ENCODE data around the gene KIDINS220.

The KIDINS220 gene

GRCh38 chr2:8836971-8837794 is at the start of gene KIDINS220:
KIDINS220 (minus strand) TSS chr2:8837613; CDS start chr2:8827093, 10,520 bp downstream.
- Mint-ChIP-seq H3K36me3 (peaks cover 10% of the 10 kb centered on the region), H3K4me3 (peak within 1 kb of the TSS; percentile 99), H3K27ac (peak within 1 kb of the TSS; percentile 95), H3K9me3 (no peaks in the 10 kb centered on the region), H3K27me3 (no peaks in the 10 kb centered on the region), H3K4me1 (peaks cover 29% of the 10 kb centered on the region)
- DNase-seq, result peak; percentile 88
- CTCF ChIA-PET, result no interaction called here

- Mint-ChIP-seq H3K9me3 (no peaks in the 10 kb centered on the region), H3K27me3 (no peaks in the 10 kb centered on the region), H3K36me3 (no peaks in the 10 kb centered on the region), H3K4me1 (no peaks in the 10 kb centered on the region), H3K4me3 (no peak overlapping the region), H3K27ac (no peak overlapping the region)
- no peak for DNase-seq
- CTCF ChIA-PET, result no interaction called here
Measured at GRCh38 chr2:8886876-8887275, 49.5 kb upstream of the KIDINS220 start.

GRCh38 chr2:8886202-8886518 is 48.7 kb upstream of the KIDINS220 start:
- Mint-ChIP-seq H3K36me3 (no peaks in the 10 kb centered on the region), H3K9me3 (no peaks in the 10 kb centered on the region), H3K4me1 (no peaks in the 10 kb centered on the region), H3K27me3 (no peaks in the 10 kb centered on the region), H3K4me3 (no peak overlapping the region), H3K27ac (no peak overlapping the region)
- no peak for DNase-seq
- CTCF ChIA-PET, result no interaction called here

GRCh38 chr2:8885449-8886201 is 48.2 kb upstream of the KIDINS220 start:
- Mint-ChIP-seq H3K9me3 (no peaks in the 10 kb centered on the region), H3K4me1 (no peaks in the 10 kb centered on the region), H3K36me3 (no peaks in the 10 kb centered on the region), H3K27ac (no peak overlapping the region), H3K27me3 (no peaks in the 10 kb centered on the region), H3K4me3 (no peak overlapping the region)
- DNase-seq, result no peak
- CTCF ChIA-PET, result no interaction called here

GRCh38 chr2:8884812-8885211 is 47.4 kb upstream of the KIDINS220 start:
- Mint-ChIP-seq H3K4me3 (no peak overlapping the region), H3K9me3 (no peaks in the 10 kb centered on the region), H3K4me1 (no peaks in the 10 kb centered on the region), H3K27me3 (no peaks in the 10 kb centered on the region), H3K27ac (no peak overlapping the region), H3K36me3 (no peaks in the 10 kb centered on the region)
- no peak for DNase-seq
- CTCF ChIA-PET, result interaction anchor here (1.0 kb wide), 1 partner anchor 12 kb away, joined by 7 read pairs; no protein-coding TSS in a partner anchor

GRCh38 chr2:8882094-8882493 is 44.7 kb upstream of the KIDINS220 start:
- H3K4me3 Mint-ChIP-seq, result no peak overlapping the region
- H3K36me3 Mint-ChIP-seq, result no peaks in the 10 kb centered on the region
- DNase-seq, result no peak
- H3K27ac Mint-ChIP-seq, result no peak overlapping the region
- CTCF ChIA-PET, result interaction anchor here (0.7 to 1.6 kb wide), 4 partner anchors 9 to 250 kb away, joined by 3 to 7 read pairs (median 3); no protein-coding TSS in a partner anchor
- H3K27me3 Mint-ChIP-seq, result no peaks in the 10 kb centered on the region
- H3K9me3 Mint-ChIP-seq, result no peaks in the 10 kb centered on the region
- no peaks in the 10 kb centered on the region for H3K4me1 Mint-ChIP-seq

GRCh38 chr2:8877894-8878293 is 40.5 kb upstream of the KIDINS220 start:
- no peak overlapping the region for H3K4me3 Mint-ChIP-seq

GRCh38 chr2:8877332-8877731 is 39.9 kb upstream of the KIDINS220 start:
- Mint-ChIP-seq H3K27me3 (peaks cover 3% of the 10 kb centered on the region), H3K9me3 (no peaks in the 10 kb centered on the region), H3K4me3 (no peak overlapping the region), H3K4me1 (no peaks in the 10 kb centered on the region), H3K36me3 (no peaks in the 10 kb centered on the region), H3K27ac (no peak overlapping the region)
- DNase-seq, result no peak
- CTCF ChIA-PET, result no interaction called here

More at GRCh38 chr2:8877894-8878293, 40.5 kb upstream of the KIDINS220 start:
- Mint-ChIP-seq H3K27me3 (peaks cover 3% of the 10 kb centered on the region), H3K9me3 (no peaks in the 10 kb centered on the region), H3K36me3 (no peaks in the 10 kb centered on the region), H3K27ac (no peak overlapping the region), H3K4me1 (no peaks in the 10 kb centered on the region)
- no peak for DNase-seq
- CTCF ChIA-PET, result no interaction called here

- DNase-seq, result no peak
- no peaks in the 10 kb centered on the region for H3K9me3 Mint-ChIP-seq
- CTCF ChIA-PET, result no interaction called here
Measured at GRCh38 chr2:8876628-8877027, 39.2 kb upstream of the KIDINS220 start.

GRCh38 chr2:8872821-8873432 is 35.5 kb upstream of the KIDINS220 start:
- no peaks in the 10 kb centered on the region for H3K4me1 Mint-ChIP-seq
- H3K4me3 Mint-ChIP-seq, result no peak overlapping the region
- DNase-seq, result no peak
- no peaks in the 10 kb centered on the region for H3K36me3 Mint-ChIP-seq
- H3K27ac Mint-ChIP-seq, result no peak overlapping the region
- H3K9me3 Mint-ChIP-seq, result no peaks in the 10 kb centered on the region
- CTCF ChIA-PET, result interaction anchor here (1.0 to 2.2 kb wide), 6 partner anchors 9 to 269 kb away, joined by 3 to 12 read pairs (median 6); no protein-coding TSS in a partner anchor
- H3K27me3 Mint-ChIP-seq, result peaks cover 3% of the 10 kb centered on the region

More at GRCh38 chr2:8876628-8877027, 39.2 kb upstream of the KIDINS220 start:
- H3K4me1 Mint-ChIP-seq, result no peaks in the 10 kb centered on the region
- peaks cover 3% of the 10 kb centered on the region for H3K27me3 Mint-ChIP-seq
- no peak overlapping the region for H3K4me3 Mint-ChIP-seq
- no peak overlapping the region for H3K27ac Mint-ChIP-seq
- no peaks in the 10 kb centered on the region for H3K36me3 Mint-ChIP-seq

GRCh38 chr2:8870441-8870840 is 33.0 kb upstream of the KIDINS220 start:
- Mint-ChIP-seq H3K36me3 (no peaks in the 10 kb centered on the region), H3K4me3 (no peak overlapping the region), H3K27ac (no peak overlapping the region), H3K27me3 (peaks cover 3% of the 10 kb centered on the region), H3K4me1 (no peaks in the 10 kb centered on the region), H3K9me3 (no peaks in the 10 kb centered on the region)
- no peak for DNase-seq
- CTCF ChIA-PET, result no interaction called here

- H3K27me3 Mint-ChIP-seq, result no peaks in the 10 kb centered on the region
- H3K4me3 Mint-ChIP-seq, result no peak overlapping the region
- DNase-seq, result no peak
- no peaks in the 10 kb centered on the region for H3K4me1 Mint-ChIP-seq
- H3K36me3 Mint-ChIP-seq, result no peaks in the 10 kb centered on the region
- H3K27ac Mint-ChIP-seq, result no peak overlapping the region
- CTCF ChIA-PET, result no interaction called here
- no peaks in the 10 kb centered on the region for H3K9me3 Mint-ChIP-seq
Measured at GRCh38 chr2:8867363-8867762, 29.9 kb upstream of the KIDINS220 start.

GRCh38 chr2:8863331-8863953 is 26.0 kb upstream of the KIDINS220 start:
- CTCF ChIA-PET, result no interaction called here

GRCh38 chr2:8862230-8862629 is 24.8 kb upstream of the KIDINS220 start:
- Mint-ChIP-seq H3K36me3 (no peaks in the 10 kb centered on the region), H3K4me3 (no peak overlapping the region), H3K4me1 (no peaks in the 10 kb centered on the region)

More at GRCh38 chr2:8863331-8863953, 26.0 kb upstream of the KIDINS220 start:
- Mint-ChIP-seq H3K4me3 (no peak overlapping the region), H3K9me3 (no peaks in the 10 kb centered on the region), H3K4me1 (no peaks in the 10 kb centered on the region), H3K27ac (no peak overlapping the region), H3K27me3 (no peaks in the 10 kb centered on the region), H3K36me3 (no peaks in the 10 kb centered on the region)
- no peak for DNase-seq

More at GRCh38 chr2:8862230-8862629, 24.8 kb upstream of the KIDINS220 start:
- Mint-ChIP-seq H3K9me3 (no peaks in the 10 kb centered on the region), H3K27ac (no peak overlapping the region), H3K27me3 (no peaks in the 10 kb centered on the region)
- CTCF ChIA-PET, result no interaction called here
- DNase-seq, result no peak

All from activated naive CD4-positive, alpha-beta T cell treated with anti-CD3 and anti-CD28 coated beads, Interleukin-2, amount 10 ng/mL, durations not matched to agents 7 days and 5 days (primary cell).